A673 (cell line): ENCODE results near the gene IRS1. TPM values are rescaled to one million over a fixed set of nuclear protein-coding genes. Genes with fewer than 3 reads are reported as not detected.
A peak's percentile ranks its signal among the peaks of the same experiment; 100 is the strongest.

Experiments used
- BruUV-seq: library from RNA; stranded (reverse); fragments of 400-500 nt; replicated peaks from 2 replicates; lab custom pipeline; 2021; lab: Mats Ljungman, UMichigan
- CTCF ChIA-PET: fragments of 300-600 bp; sonication (Branson Sonifier 250); formaldehyde crosslinking; loops from one replicate; lab custom pipeline; 2022; ENCODE audit warnings: antibody characterized with exemption; lab: Charles Lee
- POLR2A ChIA-PET: fragments of 300-600 bp; sonication (Branson Sonifier 250); formaldehyde crosslinking; loops from one replicate; lab custom pipeline; 2022; ENCODE audit warnings: antibody characterized with exemption; ENCODE audit not compliant: low non-redundant PET; lab: Charles Lee
- DNase-seq: peaks from one replicate; pipeline ENCODE4 v3.0.0-alpha.2; 2015; ENCODE audit warnings: low spot score
- H3K27ac ChIP-seq: fragments of 200-600 bp; sonication (generic); 2 replicates; pipeline ENCODE4 v1.5.1; 2016; ENCODE audit warnings: mixed run types, low read depth, mild to moderate bottlenecking, mixed read lengths, antibody characterized with exemption, low read length; ENCODE audit not compliant: poor library complexity, severe bottlenecking
- H3K27me3 ChIP-seq: fragments of 200-600 bp; sonication (generic); replicated peaks from 2 replicates; pipeline ENCODE4 v1.6.1; 2017; ENCODE audit warnings: mixed run types, low read depth, mild to moderate bottlenecking, mixed read lengths, antibody characterized with exemption, low read length; ENCODE audit not compliant: insufficient read depth, poor library complexity
- H3K36me3 ChIP-seq: fragments of 200-600 bp; sonication (generic); 2 replicates; pipeline ENCODE4 v1.6.1; 2016; ENCODE audit warnings: mixed run types, mild to moderate bottlenecking, mixed read lengths, antibody characterized with exemption, low read length; ENCODE audit not compliant: insufficient read depth, poor library complexity, severe bottlenecking
- H3K4me1 ChIP-seq: fragments of 200-600 bp; sonication (generic); 2 replicates; pipeline ENCODE4 v1.6.1; 2017; ENCODE audit warnings: mixed run types, mild to moderate bottlenecking, mixed read lengths, antibody characterized with exemption, low read length; ENCODE audit not compliant: insufficient read depth, poor library complexity, severe bottlenecking
- H3K4me3 ChIP-seq: fragments of 200-600 bp; sonication (generic); 2 replicates; pipeline ENCODE4 v1.5.1; 2016; ENCODE audit warnings: low read depth, mixed run types, mild to moderate bottlenecking, mixed read lengths, low read length; ENCODE audit not compliant: poor library complexity, severe bottlenecking
- H3K9me3 ChIP-seq: fragments of 200-600 bp; sonication (generic); 2 replicates; pipeline ENCODE4 v1.6.1; 2016; ENCODE audit warnings: mixed run types, low read depth, mild to moderate bottlenecking, mixed read lengths, antibody characterized with exemption, low read length; ENCODE audit not compliant: poor library complexity, severe bottlenecking
- CTCF ChIP-seq: fragments of 300-800, 200-600 bp; sonication (generic); conservative IDR thresholded peaks from 2 replicates; pipeline ENCODE4 v1.5.1; 2017; ENCODE audit warnings: low read depth, mild to moderate bottlenecking, antibody characterized with exemption, low read length, moderate library complexity, mixed read lengths
- EZH2 ChIP-seq: fragments of 200-600 bp; sonication (generic); IDR thresholded peaks from 2 replicates; pipeline ENCODE4 v1.6.1; 2017; ENCODE audit warnings: borderline replicate concordance, low read depth, mild to moderate bottlenecking, mixed read lengths, antibody characterized with exemption, low read length; ENCODE audit not compliant: poor library complexity, severe bottlenecking
- intact Hi-C: fragments of 100-400 bp; cut with micrococcal nuclease; formaldehyde crosslinking; loops from one replicate; pipeline ENCODE4 v1.10.0; 2022; ENCODE audit not compliant: unreplicated experiment
- total RNA-seq: library from RNA; stranded (reverse); gene quantifications from 2 replicates; pipeline ENCODE4 v1.2.3, GENCODE V29; 2021

IRS1 gene
- total RNA-seq, 1 experiment from 2014 or later, result 29.3 TPM

- H3K9me3 ChIP-seq, result no peaks in the 10 kb centered on the region
- intact Hi-C loops, result no loop called here
Measured at GRCh38 chr2:226694149-226694548, 105.5 kb downstream of the IRS1 start.

GRCh38 chr2:226693521-226693920 is 106.1 kb downstream of the IRS1 start:
- H3K4me3 ChIP-seq, result no peak overlapping the region

More at GRCh38 chr2:226694149-226694548, 105.5 kb downstream of the IRS1 start:
- ChIA-PET CTCF (no interaction called here), POLR2A (interaction anchor here (0.6 kb wide), 1 partner anchor 374 kb away, joined by 4 read pairs; no protein-coding TSS in a partner anchor)
- H3K27ac ChIP-seq, result no peak overlapping the region
- TF ChIP-seq CTCF (no peak), EZH2 (no peak)
- DNase-seq, result peak; percentile 12
- peaks cover 7% of the 10 kb centered on the region for H3K4me1 ChIP-seq
- no peak overlapping the region for H3K4me3 ChIP-seq
- no peaks in the 10 kb centered on the region for H3K36me3 ChIP-seq
- H3K27me3 ChIP-seq, result no peaks in the 10 kb centered on the region
- no TSS peak for BruUV-seq

GRCh38 chr2:226692521-226693126 is 107.0 kb downstream of the IRS1 start:
- BruUV-seq, result no TSS peak
- TF ChIP-seq EZH2 (no peak), CTCF (no peak)
- no peak overlapping the region for H3K4me3 ChIP-seq
- ChIA-PET POLR2A (no interaction called here), CTCF (no interaction called here)
- intact Hi-C loops, result no loop called here
- H3K4me1 ChIP-seq, result peaks cover 7% of the 10 kb centered on the region
- no peak for DNase-seq
- H3K27ac ChIP-seq, result no peak overlapping the region
- H3K27me3 ChIP-seq, result no peaks in the 10 kb centered on the region
- H3K9me3 ChIP-seq, result no peaks in the 10 kb centered on the region
- no peaks in the 10 kb centered on the region for H3K36me3 ChIP-seq

More at GRCh38 chr2:226693521-226693920, 106.1 kb downstream of the IRS1 start:
- BruUV-seq, result no TSS peak
- ChIA-PET CTCF (no interaction called here), POLR2A (interaction anchor here (0.6 kb wide), 1 partner anchor 373 kb away, joined by 4 read pairs; no protein-coding TSS in a partner anchor)
- Histone ChIP-seq H3K4me1 (peaks cover 7% of the 10 kb centered on the region), H3K36me3 (no peaks in the 10 kb centered on the region), H3K27ac (no peak overlapping the region), H3K9me3 (no peaks in the 10 kb centered on the region), H3K27me3 (no peaks in the 10 kb centered on the region)
- intact Hi-C loops, result no loop called here
- DNase-seq, result no peak
- TF ChIP-seq CTCF (no peak), EZH2 (no peak)
